Posterior cingulate gyrus (tissue), 11 donors: ENCODE data around the gene HERC4.

Source experiments
- DNase-seq, 10 donors: peaks; one replicate each; pipeline versions ENCODE4 v3.0.0 to v3.0.0-alpha.2; 2020 to 2021; ENCODE audit warnings: mixed read lengths in 3 of 10
- intact Hi-C: fragments of 100-400 bp; cut with DNase I; formaldehyde crosslinking; loops from one replicate; pipeline ENCODE4 v1.15.1; 2023

Gene HERC4, protein sequence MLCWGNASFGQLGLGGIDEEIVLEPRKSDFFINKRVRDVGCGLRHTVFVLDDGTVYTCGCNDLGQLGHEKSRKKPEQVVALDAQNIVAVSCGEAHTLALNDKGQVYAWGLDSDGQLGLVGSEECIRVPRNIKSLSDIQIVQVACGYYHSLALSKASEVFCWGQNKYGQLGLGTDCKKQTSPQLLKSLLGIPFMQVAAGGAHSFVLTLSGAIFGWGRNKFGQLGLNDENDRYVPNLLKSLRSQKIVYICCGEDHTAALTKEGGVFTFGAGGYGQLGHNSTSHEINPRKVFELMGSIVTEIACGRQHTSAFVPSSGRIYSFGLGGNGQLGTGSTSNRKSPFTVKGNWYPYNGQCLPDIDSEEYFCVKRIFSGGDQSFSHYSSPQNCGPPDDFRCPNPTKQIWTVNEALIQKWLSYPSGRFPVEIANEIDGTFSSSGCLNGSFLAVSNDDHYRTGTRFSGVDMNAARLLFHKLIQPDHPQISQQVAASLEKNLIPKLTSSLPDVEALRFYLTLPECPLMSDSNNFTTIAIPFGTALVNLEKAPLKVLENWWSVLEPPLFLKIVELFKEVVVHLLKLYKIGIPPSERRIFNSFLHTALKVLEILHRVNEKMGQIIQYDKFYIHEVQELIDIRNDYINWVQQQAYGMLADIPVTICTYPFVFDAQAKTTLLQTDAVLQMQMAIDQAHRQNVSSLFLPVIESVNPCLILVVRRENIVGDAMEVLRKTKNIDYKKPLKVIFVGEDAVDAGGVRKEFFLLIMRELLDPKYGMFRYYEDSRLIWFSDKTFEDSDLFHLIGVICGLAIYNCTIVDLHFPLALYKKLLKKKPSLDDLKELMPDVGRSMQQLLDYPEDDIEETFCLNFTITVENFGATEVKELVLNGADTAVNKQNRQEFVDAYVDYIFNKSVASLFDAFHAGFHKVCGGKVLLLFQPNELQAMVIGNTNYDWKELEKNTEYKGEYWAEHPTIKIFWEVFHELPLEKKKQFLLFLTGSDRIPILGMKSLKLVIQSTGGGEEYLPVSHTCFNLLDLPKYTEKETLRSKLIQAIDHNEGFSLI

DNA sequence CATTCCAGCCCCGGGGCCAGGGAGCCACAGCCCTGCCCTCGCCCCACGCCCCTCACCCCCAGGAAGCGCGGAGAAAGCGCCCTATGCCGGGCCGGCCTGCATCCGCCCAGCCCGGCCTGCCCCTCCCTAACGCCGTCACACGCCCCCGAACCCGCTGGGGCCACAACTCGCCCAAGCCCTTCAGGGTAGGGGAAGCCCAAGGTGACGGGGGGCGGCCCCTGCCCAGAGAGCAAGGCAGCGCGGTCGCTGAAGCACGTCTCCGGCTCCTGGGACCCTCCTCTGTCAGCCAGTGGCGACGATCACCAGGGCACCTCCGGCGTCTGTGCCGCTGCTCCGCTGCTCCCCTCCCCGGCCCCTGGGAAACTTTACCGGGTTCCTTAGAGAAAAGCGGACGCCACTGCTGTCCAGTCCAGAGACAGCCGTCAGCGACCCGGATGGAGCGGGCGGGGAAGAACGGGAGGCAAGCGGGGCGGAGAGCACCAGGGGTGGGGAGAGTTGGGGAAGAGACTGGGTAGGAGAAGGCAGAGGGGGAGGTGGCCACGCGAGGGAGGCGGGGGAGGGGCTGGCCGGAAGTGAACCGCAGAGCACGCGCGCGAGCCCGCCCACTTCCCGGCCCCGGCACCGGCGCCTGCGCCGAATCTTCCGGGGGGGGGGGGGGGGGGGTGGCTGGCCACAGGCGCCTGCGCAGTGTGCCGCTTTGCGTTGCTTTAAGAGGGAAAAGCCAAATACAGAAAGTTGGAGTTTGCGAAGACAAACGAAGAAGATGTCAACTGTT is at the start of gene HERC4:
Gene HERC4, minus strand, starts transcription at position 509 of the 775 bp plus-strand sequence. CDS start 2,175 bp downstream, outside the sequence.
- intact Hi-C loops = loop anchor here (1.0 to 2.0 kb wide), 2 partner anchors 191 to 258 kb away; partner anchors contain the start of genes HNRNPH3, PBLD and SIRT1
- DNase-seq = peak; percentile 86 to 98 (median 90)

DNA sequence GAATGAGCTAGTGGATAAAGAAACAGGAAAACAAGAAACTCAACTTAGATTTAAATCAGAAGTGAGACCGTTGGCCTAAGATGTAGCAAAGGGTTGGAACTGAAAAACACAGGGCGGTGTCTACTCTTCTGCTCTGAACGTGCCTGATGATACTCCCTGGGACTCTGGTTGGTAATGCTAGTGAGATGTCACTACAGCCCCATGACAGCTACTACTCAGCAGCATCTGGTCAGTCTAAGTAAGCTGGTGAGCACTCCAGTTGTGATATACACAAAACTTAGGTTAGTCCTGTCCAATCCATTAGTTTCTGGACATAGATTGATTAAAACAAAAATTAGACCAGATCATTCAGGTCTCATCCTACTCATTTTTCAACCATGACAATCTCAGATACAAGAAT is 49.6 kb upstream of the HERC4 start:
- DNase-seq = no peak
- intact Hi-C loops = no loop called here

DNA sequence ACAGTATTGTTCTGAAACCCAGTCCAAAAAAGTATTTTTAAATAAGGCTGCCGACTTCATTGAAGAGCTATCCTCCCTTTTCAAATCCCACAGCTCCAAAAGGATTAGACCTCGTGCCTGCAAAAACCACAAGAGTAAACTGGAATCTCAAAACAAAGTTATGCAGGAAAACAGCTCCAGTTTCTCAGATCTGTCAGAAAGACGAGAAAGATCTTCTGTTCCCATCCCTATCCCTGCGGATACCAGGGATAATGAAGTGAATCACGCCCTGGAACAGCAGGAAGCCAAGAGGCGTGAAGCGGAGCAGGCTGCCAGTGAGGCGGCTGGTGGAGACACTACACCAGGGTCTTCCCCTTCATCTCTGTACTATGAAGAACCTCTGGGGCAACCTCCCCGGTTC is 46.8 kb upstream of the HERC4 start:
- DNase-seq = peak in 1 of 10 donors; percentile 63
- intact Hi-C loops = no loop called here

DNA sequence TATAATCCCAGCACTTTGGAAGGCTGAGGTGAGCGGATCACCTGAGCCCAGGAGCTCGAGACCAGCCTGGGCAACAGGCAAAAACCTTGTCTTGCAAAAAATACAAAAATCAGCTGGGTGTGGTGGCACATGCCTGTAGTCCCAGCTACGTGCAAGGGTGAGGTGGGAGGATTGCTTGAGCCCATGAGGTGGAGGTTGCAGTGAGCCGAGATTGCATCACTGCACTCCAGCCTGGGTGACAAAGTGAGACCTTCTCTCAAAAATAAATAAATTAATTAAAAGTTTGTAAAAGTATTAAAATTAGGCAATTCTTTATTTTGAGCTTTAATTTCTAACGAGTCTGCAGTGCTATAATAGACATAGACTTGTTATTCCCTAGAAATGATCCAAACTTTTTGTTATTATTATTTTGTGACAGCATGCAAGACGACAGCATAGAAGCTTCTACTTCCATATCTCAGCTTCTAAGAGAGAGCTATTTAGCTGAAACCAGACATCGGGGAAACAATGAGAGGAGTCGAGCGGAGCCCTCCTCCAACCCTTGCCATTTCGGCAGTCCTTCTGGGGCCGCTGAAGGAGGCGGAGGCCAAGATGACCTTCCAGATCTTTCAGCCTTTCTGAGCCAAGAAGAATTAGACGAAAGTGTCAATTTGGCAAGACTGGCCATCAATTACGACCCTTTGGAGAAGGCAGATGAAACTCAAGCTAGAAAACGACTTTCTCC is 46.1 kb upstream of the HERC4 start:
- intact Hi-C loops = no loop called here
- DNase-seq = no peak

DNA sequence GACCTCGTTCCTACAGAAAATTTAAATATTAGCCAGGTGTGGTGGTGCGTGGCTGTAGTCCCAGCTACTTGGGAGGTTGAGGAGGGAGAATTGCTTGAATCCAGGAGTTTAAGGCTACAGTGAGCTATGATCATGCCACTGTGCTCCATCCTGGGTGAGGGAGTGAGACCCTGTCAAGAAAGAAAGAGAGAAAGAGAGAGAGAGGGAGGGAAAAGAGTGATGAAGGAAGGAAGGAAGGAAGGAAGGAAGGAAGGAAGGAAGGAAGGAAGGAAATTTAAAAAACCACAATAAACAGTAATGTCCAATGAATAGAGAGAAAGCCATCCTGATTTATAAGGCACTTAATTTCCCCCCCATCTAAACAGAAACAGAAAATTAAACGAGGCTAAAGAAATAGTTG is 43.6 kb upstream of the HERC4 start:
- no peak for DNase-seq
- intact Hi-C loops = no loop called here

DNA sequence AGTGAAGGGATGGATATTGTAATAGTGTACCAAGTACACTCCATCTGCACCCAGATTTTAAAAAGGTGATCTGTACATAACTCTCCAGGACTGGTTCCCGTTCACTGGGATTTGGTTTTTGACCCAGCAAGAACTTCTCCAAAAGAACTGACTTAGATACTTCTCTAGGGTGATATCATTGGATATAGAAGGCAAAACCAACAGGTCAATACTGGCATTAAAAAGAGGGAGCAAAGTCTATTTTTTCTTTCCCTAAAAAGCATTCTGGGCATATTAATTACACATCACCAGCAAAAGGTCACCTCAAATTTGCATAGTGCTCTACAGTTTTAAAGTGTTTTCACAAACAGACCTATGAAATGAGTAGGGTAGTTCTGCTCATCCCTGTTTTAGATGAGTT is 37.8 kb upstream of the HERC4 start:
- intact Hi-C loops = no loop called here
- DNase-seq = no peak

DNA sequence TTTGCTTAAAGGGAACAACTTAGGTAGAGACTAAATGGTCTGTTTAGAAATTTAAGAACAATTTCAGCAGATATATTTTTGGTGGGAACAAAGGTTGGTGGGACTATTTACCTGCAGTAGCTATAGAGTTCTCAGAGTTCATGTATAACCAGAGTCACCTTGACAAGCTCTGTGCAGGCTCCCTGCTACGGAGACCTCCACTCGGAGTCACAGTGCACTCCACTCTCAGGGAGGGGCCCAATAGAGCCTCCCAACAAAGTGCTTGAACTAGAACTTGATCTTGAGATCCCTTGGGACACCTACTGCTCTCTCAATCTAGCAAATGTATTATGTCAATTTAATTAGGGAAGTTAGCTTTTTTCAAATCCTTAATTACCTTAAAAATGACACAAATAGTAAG is 36.5 kb upstream of the HERC4 start:
- DNase-seq = no peak
- intact Hi-C loops = no loop called here

DNA sequence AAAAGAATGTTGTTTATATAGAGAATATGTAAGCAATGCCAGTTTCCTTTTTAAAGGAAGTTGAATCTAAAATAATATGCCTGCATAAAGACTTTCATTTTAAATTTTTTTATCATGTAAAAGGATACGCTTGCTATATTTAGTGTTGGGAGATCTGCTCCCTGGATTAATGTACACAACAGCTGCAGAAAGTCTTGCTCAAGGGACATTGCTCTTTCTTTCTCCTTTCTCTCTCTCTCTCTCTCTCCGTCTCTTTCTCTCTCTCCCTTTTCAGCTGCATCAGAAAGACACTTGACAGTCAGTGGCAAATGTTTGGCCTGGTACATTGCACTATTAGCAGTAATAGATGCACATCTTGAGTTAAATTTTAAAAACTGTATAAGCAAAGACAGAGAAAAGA is 34.9 kb upstream of the HERC4 start:
- DNase-seq = no peak
- intact Hi-C loops = no loop called here

DNA sequence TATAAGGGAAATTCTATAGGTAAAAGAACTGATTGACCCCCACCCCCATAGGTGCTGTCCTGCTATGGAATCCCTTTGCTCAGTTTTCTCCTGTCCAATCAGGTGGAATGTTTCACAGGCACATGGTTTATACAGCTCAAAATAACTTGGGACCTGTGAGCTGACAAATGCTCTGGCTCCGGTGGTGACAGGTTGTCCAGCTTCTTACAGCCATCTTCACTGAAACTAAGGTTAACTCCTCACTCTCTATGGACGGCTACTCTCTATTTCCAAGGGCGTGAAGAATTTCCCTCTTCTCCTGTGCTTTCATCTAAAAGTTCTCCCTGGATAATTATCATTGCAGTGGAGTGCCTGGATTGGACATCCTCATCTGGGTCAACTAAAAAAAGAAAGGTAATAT is 34.2 kb upstream of the HERC4 start, which contains the start of gene MYPN:
Gene MYPN, plus strand, starts transcription at position 158 of the 400 bp plus-strand sequence. CDS start 11,951 bp downstream, outside the sequence.
- no peak for DNase-seq
- intact Hi-C loops = no loop called here

DNA sequence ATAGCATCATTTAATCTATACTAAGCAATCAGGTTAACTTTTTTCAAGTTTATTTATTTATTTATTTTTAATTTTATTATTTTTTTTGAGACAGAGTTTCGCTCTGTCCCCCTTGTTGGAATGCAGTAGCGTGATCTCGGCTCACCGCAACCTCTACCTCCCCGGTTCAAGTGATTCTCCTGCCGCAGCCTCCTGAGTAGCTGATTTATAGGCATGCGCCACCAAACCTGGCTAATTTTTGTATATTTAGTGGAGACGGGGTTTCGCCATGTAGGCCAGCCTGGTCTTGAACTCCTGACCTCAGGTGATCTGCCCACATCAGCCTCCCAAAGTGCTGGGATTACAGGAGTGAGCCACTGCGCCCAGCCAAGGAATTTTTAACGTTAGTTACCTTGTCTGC is 33.6 kb upstream of the HERC4 start:
- DNase-seq = no peak
- intact Hi-C loops = no loop called here

DNA sequence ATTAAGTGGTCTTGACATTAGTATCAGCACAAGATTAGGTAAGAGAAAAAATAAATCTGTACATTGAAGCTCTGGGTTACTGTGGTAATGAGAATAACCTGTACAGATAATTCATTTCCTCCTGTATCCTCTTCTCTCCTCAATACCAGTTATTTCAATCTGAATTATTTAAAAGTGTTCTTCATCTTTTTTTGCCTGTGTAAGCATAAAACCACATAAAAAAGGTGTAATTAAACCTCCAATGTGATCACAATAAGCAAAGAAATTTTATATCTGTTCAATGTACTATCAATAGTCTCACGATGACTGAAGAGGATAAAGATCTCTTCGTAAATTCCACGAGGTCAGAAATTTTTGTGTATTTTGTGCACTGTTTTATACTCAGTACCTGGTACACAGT is 33.0 kb upstream of the HERC4 start:
- intact Hi-C loops = no loop called here
- no peak for DNase-seq

DNA sequence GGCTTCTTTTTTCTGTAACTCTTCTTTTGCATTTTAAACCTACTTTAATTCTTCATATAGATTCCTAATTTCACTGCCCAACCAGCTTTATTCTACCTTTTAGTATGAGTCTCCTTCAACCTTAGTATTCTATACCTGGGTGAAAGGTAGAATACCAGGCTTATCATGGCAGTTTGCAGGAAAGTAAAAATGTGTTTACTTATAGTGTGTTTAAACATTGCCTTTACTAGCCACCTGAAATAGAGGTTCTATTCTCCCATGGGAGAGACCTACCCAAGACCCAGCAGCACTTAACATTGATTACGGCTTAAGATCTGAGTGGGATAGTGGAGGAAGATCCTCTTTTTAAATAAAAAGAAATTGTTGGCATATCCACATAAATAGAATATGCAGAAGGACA is 32.6 kb upstream of the HERC4 start:
- intact Hi-C loops = no loop called here
- DNase-seq = no peak

DNA sequence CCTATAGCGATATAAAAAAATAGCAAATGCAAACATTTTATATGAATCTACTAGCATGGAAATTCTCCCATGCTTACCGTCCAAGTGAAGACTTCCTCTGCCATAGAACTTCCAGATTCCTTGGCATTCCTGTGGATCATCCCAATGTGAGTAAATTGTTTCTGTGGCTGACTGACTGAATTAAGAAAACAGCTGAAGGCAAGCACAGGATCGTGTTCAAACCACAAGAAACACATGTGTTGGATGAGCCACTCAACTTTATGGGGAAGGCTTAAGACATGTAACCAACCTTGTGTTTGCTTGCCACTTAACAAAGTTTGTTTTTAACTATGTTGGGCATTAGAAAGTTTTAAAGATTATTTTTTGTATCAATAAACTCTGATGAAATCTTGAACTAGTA is 31.6 kb upstream of the HERC4 start:
- intact Hi-C loops = no loop called here
- no peak for DNase-seq

DNA sequence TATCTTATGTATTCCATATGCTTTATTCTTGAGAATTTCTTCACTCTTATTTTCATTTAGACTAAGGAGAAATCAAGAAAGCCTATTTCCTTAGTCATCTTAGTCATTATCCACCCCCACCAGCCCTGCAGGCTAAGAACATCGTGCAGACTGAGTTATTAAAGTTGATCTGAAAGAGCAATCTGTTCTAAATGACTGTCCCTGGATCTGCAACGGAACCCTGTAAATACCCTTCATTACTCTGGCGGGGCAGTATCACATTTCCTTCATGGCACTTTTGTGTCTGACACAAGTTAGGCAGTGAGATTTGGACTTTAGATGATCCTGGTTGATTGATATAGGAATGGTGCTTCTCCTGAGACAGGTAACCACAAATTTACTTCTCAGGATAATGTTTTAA is 30.7 kb upstream of the HERC4 start:
- no peak for DNase-seq
- intact Hi-C loops = no loop called here

DNA sequence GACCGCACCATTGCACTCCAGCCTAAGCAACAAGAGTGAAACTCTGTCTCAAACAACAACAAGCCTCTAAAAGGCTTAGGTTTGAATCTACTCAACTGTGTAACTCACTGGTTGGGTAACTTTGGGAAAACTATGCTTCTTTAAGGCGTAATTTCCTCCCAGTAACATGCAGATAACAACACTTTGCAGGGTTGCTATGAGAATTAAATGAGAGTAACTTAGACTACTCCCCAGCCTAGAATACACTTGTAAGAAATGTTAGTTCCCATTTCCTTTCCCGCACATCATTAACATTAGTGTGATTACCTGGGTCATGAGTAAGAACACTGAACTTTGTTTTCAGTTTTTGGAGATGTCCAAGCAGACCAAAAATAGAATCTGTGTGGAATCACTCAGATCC is 28.8 kb upstream of the HERC4 start:
- intact Hi-C loops = no loop called here
- no peak for DNase-seq

DNA sequence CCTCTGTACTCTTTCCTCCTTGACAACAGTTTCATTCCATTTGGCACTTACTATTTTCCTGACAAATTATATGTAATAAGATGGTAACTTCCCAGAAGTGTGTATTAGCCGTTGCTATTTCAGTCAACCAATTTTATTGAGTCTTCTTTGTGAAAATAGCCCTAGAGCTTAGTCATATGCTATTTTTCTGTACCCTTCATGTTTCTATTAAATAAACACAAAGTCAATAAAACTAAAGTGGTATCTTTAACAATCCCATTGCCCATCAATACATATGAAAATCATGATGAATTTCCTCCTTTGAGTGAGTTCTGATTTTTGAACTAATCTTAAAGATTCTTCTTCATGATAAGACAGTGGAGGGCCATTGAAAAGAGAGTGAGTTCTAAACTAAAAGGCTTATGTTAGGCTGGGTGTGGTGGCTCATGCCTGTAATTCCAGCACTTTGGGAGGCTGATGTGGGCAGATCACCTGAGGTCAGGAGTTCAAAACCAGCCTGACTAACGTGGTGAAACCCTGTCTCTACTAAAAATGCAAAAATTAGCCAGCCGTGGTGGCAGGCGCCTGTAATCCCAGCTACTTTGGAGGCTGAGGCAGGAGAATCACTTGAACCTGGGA is 28.3 kb upstream of the HERC4 start:
- no peak for DNase-seq
- intact Hi-C loops = no loop called here

DNA sequence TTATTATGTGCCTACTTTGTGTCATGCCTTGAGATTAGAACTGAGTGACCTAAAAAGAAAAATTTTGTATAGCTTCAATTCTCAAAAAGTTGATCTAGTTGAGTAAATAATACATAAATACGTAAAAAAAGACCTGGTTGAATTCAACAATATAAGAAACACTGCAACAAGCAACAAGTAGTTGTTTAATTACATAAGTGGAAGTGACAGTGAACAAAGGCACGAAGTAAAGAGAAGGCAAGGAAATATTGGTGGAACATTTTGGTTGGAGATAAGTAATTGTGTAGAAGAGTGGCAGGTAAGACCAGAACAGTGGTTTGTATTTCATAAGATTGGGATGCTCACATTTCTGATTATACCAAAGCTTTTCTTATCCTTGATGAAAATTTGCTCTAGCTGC is 26.0 kb upstream of the HERC4 start:
- no peak for DNase-seq
- intact Hi-C loops = no loop called here

DNA sequence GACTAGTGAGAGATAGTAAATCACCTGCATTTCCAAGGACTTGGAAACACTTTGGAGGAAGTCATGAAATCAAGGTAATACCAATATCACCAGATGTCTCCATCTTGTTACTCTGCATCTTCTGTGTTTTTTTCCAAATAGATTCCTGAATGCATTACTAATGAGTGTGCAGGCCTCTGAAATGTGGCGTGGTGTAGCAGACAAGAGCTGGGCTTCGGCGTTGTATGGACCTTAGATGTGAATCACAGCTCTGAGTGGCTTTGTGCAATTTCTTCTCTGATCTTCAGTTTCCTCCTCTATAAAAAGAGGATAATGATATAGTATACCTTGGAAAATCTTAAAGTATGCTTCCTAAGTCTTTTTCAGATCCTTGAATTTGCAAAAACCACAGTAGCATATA is 24.7 kb upstream of the HERC4 start:
- DNase-seq = no peak
- intact Hi-C loops = no loop called here

DNA sequence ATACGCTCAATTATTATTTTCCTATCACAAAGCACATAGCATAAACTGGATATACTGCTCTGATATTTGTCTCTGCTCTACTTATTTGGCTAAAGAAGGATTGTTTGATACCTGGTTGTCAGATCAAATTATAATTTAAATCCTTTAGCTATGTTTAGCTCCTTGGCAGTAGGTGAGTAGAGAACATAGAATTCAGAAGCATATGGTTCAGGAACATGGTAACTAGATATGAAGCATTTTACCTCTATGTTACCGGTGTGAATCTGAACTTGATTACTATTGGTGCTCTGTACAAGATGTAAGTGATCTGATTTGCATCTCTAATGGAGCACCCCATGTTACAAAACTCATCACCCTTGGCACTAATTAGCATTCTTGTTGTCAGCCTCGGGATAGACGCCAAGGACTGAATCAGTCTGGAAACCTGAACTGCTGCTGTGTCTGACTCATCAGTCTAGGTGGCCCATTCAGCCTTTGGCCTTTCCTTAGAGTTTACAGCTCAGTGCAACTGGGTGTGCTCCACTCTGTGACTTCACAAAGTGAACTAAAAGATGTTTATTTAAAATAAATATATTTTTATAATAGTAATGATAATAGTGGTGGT is 21.9 kb upstream of the HERC4 start:
- DNase-seq = no peak
- intact Hi-C loops = no loop called here
